ENCODE data around the gene SORCS2.

Gene SORCS2

DNA sequence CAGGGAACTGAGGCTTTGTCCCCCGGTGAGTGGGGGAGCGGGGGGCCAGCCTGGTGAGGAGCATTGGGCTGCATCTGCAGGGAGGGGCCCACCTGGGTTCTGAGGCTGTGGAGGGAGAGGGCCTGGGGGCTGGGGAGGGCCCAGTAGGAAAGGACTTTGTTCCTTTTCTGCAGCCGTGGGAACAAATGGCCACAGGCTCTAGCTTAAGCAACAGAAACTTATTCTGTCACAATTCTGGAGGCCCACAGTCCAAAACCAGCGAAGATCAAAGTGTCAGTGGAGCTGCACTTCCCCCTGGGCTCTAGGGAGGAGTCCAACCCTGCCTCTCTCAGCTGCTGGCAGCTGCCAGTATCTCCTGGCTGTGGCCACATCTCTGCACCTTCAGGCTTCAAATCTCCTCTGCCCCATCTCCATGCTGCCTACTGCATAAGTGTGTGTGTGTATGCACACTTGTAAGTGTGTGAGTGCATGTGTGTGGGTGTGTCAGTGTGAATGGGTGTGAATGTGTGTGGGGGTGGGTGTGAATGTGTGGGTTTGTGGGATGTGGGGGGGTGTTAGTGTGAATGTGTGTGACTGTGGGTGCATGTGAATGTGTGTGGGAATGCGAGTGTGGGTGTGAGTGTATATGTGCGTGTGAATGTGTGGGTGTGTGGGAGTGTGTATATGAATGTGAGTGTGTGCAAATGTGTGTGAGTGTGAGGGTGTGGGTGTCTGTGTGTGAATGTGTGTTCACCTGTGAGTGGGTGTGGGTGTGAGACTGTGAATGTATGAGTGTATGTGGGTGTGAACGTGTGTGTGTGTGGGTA lies 446.8 kb downstream of the SORCS2 start:
- ChIA-PET CTCF (no interaction called here), POLR2A (no interaction called here)
- Histone ChIP-seq H3K27me3 (replicated peaks in 2 of 5; ENCODE audit: control insufficient read depth in 4 of 5, insufficient read depth in 5 of 5, low read length in 4 of 5) (peaks cover 0 to 30% (median 3%) of the 10 kb centered on the region in 5 experiments), H3K4me3 (ENCODE audit: control insufficient read depth in 1 of 7, extremely low read depth in 1 of 7, insufficient read depth in 4 of 7, low read depth in 2 of 7, low read length in 6 of 7) (no peak overlapping the region), H3K4me1 (ENCODE audit: control extremely low read depth in 1 of 4, control insufficient read depth in 4 of 4, insufficient read depth in 4 of 4, low read length in 3 of 4) (peaks cover 0 to 5% (median 1%) of the 10 kb centered on the region in 4 experiments), H3K9me3 (ENCODE audit: control extremely low read depth in 1 of 5, control insufficient read depth in 4 of 5, insufficient read depth in 2 of 5, low read depth in 1 of 5, low read length in 4 of 5) (peaks cover 0 to 6% (median 2%) of the 10 kb centered on the region in 5 experiments), H3K36me3 (ENCODE audit: control insufficient read depth in 4 of 4, insufficient read depth in 4 of 4, low read length in 3 of 4) (no peaks in the 10 kb centered on the region), H3K27ac (ENCODE audit: insufficient read depth in 1 of 2, low read depth in 1 of 2, low read length in 2 of 2, poor library complexity in 1 of 2, severe bottlenecking in 2 of 2) (no peak overlapping the region)
- 83% methylated on average over 7 of the region's 7 CpGs for WGBS (ENCODE audit: insufficient coverage)
- DNase-seq, result peak in 1 of 3 donors; percentile 21

DNA sequence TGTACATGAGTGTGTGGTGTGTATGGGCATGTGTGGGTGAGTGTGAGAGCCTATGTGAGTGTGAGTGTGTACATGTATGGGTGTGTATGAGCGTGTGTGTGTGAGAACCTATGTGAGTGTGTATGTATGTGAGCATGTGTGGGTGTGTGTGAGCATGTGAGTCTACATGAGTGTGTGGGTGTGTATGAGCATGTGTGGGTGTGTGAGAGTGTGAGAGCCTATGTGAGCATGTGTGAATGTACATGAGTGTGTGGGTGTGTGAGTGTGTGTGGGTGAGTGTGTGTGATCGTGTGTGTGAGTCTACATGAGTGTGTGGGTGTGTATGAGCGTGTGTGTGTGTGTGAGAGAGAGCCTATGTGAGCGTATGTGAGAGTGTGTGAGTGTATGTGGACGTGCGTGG lies 447.8 kb downstream of the SORCS2 start:
- Histone ChIP-seq H3K4me1 (ENCODE audit: control extremely low read depth in 1 of 4, control insufficient read depth in 4 of 4, insufficient read depth in 4 of 4, low read length in 3 of 4) (peaks cover 0 to 2% (median under 1%) of the 10 kb centered on the region in 4 experiments), H3K27me3 (replicated peaks in 2 of 5; ENCODE audit: control insufficient read depth in 4 of 5, insufficient read depth in 5 of 5, low read length in 4 of 5) (peaks cover 0 to 29% (median 0%) of the 10 kb centered on the region in 5 experiments), H3K4me3 (ENCODE audit: control insufficient read depth in 1 of 7, extremely low read depth in 1 of 7, insufficient read depth in 4 of 7, low read depth in 2 of 7, low read length in 6 of 7) (no peak overlapping the region), H3K9me3 (ENCODE audit: control extremely low read depth in 1 of 5, control insufficient read depth in 4 of 5, insufficient read depth in 2 of 5, low read depth in 1 of 5, low read length in 4 of 5) (peaks cover 0 to 11% (median 8%) of the 10 kb centered on the region in 5 experiments), H3K36me3 (ENCODE audit: control insufficient read depth in 4 of 4, insufficient read depth in 4 of 4, low read length in 3 of 4) (no peaks in the 10 kb centered on the region), H3K27ac (ENCODE audit: insufficient read depth in 1 of 2, low read depth in 1 of 2, low read length in 2 of 2, poor library complexity in 1 of 2, severe bottlenecking in 2 of 2) (no peak overlapping the region)
- ChIA-PET POLR2A (no interaction called here), CTCF (no interaction called here)
- DNase-seq, result no peak
- WGBS (ENCODE audit: insufficient coverage), result 96% methylated on average over 6 of the region's 6 CpGs

DNA sequence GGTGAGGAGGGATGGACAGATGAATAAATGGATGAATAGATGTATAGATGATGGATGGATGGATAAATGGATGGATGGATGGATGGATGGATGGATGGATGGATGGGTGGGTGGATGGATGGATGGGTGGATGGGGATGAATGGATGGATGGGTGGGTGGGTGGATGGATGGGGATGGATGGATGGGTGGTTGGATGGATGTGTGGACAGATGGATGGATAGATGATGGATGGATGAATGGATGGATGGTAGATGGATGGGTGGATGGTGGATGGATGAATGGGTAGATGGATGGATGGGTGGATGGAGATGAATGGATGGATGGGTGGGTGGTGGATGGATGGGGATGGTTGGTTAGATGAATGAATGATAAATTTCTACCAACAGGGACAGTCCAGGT lies 449.4 kb downstream of the SORCS2 start:
- DNase-seq, result no peak
- peaks cover 0 to 22% (median 11%) of the 10 kb centered on the region in 5 experiments for H3K9me3 ChIP-seq (ENCODE audit: control extremely low read depth in 1 of 5, control insufficient read depth in 4 of 5, insufficient read depth in 2 of 5, low read depth in 1 of 5, low read length in 4 of 5)
- ChIA-PET POLR2A (no interaction called here), CTCF (no interaction called here)
- peaks cover 0 to 2% (median 1%) of the 10 kb centered on the region in 4 experiments for H3K4me1 ChIP-seq (ENCODE audit: control extremely low read depth in 1 of 4, control insufficient read depth in 4 of 4, insufficient read depth in 4 of 4, low read length in 3 of 4)
- no peak overlapping the region for H3K4me3 ChIP-seq (ENCODE audit: control insufficient read depth in 1 of 7, extremely low read depth in 1 of 7, insufficient read depth in 4 of 7, low read depth in 2 of 7, low read length in 6 of 7)
- H3K36me3 ChIP-seq (ENCODE audit: control insufficient read depth in 4 of 4, insufficient read depth in 4 of 4, low read length in 3 of 4), result no peaks in the 10 kb centered on the region
- peaks cover 0 to 20% (median 0%) of the 10 kb centered on the region in 5 experiments for H3K27me3 ChIP-seq (replicated peaks in 2 of 5; ENCODE audit: control insufficient read depth in 4 of 5, insufficient read depth in 5 of 5, low read length in 4 of 5)
- no peak overlapping the region for H3K27ac ChIP-seq (ENCODE audit: insufficient read depth in 1 of 2, low read depth in 1 of 2, low read length in 2 of 2, poor library complexity in 1 of 2, severe bottlenecking in 2 of 2)

DNA sequence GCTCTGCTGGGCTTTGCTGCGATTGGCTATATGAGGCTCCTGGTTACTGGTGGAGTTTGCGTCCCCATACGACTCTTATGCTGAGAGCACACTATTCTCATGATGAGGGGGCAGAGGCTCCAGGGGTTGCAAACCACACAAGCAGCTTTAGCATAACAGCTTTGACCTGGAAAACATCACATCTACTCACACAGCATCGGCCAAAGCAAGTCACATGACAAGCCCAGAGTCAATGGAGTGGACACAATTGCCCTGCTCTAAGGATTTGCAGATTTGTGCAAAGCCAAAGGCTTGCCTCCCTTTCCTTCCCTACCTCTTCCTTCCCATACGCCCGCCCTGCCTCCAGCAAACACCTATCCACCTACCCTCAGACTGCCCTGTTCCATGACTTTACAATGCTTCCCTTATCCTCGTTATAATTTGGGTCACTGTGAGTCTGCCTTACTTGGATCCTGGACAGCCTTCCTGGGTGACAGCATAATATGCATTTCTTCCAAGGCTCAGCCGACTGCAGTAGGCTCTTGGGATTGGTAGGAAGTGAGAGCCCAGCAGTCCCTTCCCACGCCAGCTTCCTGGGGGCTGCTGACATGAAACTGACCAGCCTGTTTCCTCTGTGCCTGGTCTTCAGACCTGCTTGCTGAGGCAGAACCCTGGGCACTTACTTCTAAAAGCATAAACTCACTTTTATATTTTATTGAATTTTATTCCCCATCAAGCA lies 450.6 kb downstream of the SORCS2 start:
- no peak for DNase-seq
- Histone ChIP-seq H3K27me3 (replicated peaks in 2 of 5; ENCODE audit: control insufficient read depth in 4 of 5, insufficient read depth in 5 of 5, low read length in 4 of 5) (peaks cover 0 to 21% (median 0%) of the 10 kb centered on the region in 5 experiments), H3K4me1 (ENCODE audit: control extremely low read depth in 1 of 4, control insufficient read depth in 4 of 4, insufficient read depth in 4 of 4, low read length in 3 of 4) (peaks cover 0 to 6% (median 4%) of the 10 kb centered on the region in 4 experiments), H3K36me3 (ENCODE audit: control insufficient read depth in 4 of 4, insufficient read depth in 4 of 4, low read length in 3 of 4) (no peaks in the 10 kb centered on the region), H3K4me3 (ENCODE audit: control insufficient read depth in 1 of 7, extremely low read depth in 1 of 7, insufficient read depth in 4 of 7, low read depth in 2 of 7, low read length in 6 of 7) (no peak overlapping the region), H3K27ac (ENCODE audit: insufficient read depth in 1 of 2, low read depth in 1 of 2, low read length in 2 of 2, poor library complexity in 1 of 2, severe bottlenecking in 2 of 2) (no peak overlapping the region), H3K9me3 (ENCODE audit: control extremely low read depth in 1 of 5, control insufficient read depth in 4 of 5, insufficient read depth in 2 of 5, low read depth in 1 of 5, low read length in 4 of 5) (peaks cover 0 to 28% (median 13%) of the 10 kb centered on the region in 5 experiments)
- POLR2A ChIA-PET, result no interaction called here
- CTCF ChIA-PET, result interaction anchor here (0.5 kb wide), 1 partner anchor 42 kb away, joined by 3 read pairs; no protein-coding TSS in a partner anchor
- 67% methylated on average over 9 of the region's 9 CpGs for WGBS (ENCODE audit: insufficient coverage)

- DNase-seq, result no peak
- Histone ChIP-seq H3K36me3 (ENCODE audit: control insufficient read depth in 4 of 4, insufficient read depth in 4 of 4, low read length in 3 of 4) (no peaks in the 10 kb centered on the region), H3K27me3 (replicated peaks in 2 of 5; ENCODE audit: control insufficient read depth in 4 of 5, insufficient read depth in 5 of 5, low read length in 4 of 5) (peaks cover 0 to 21% (median 0%) of the 10 kb centered on the region in 5 experiments), H3K4me3 (ENCODE audit: control insufficient read depth in 1 of 7, extremely low read depth in 1 of 7, insufficient read depth in 4 of 7, low read depth in 2 of 7, low read length in 6 of 7) (no peak overlapping the region), H3K9me3 (ENCODE audit: control extremely low read depth in 1 of 5, control insufficient read depth in 4 of 5, insufficient read depth in 2 of 5, low read depth in 1 of 5, low read length in 4 of 5) (peaks cover 0 to 39% (median 13%) of the 10 kb centered on the region in 5 experiments), H3K4me1 (ENCODE audit: control extremely low read depth in 1 of 4, control insufficient read depth in 4 of 4, insufficient read depth in 4 of 4, low read length in 3 of 4) (peaks cover 0 to 27% (median 24%) of the 10 kb centered on the region in 4 experiments), H3K27ac (ENCODE audit: insufficient read depth in 1 of 2, low read depth in 1 of 2, low read length in 2 of 2, poor library complexity in 1 of 2, severe bottlenecking in 2 of 2) (no peak overlapping the region)
- WGBS (ENCODE audit: insufficient coverage), result 100% methylated on average over 1 of the region's 1 CpG
- ChIA-PET CTCF (no interaction called here), POLR2A (no interaction called here)
These were observed 452.8 kb downstream of the SORCS2 start for GRCh38 chr4:7645158-7645557.

- H3K4me3 ChIP-seq (ENCODE audit: control insufficient read depth in 1 of 7, extremely low read depth in 1 of 7, insufficient read depth in 4 of 7, low read depth in 2 of 7, low read length in 6 of 7), result no peak overlapping the region
- WGBS (ENCODE audit: insufficient coverage), result 89% methylated on average over 21 of the region's 23 CpGs
- H3K4me1 ChIP-seq (ENCODE audit: control extremely low read depth in 1 of 4, control insufficient read depth in 4 of 4, insufficient read depth in 4 of 4, low read length in 3 of 4), result peaks cover 0 to 32% (median 30%) of the 10 kb centered on the region in 4 experiments
- peaks cover 0 to 39% (median 13%) of the 10 kb centered on the region in 5 experiments for H3K9me3 ChIP-seq (ENCODE audit: control extremely low read depth in 1 of 5, control insufficient read depth in 4 of 5, insufficient read depth in 2 of 5, low read depth in 1 of 5, low read length in 4 of 5)
- H3K27me3 ChIP-seq (replicated peaks in 2 of 5; ENCODE audit: control insufficient read depth in 4 of 5, insufficient read depth in 5 of 5, low read length in 4 of 5), result peaks cover 0 to 21% (median 0%) of the 10 kb centered on the region in 5 experiments
- H3K27ac ChIP-seq (ENCODE audit: insufficient read depth in 1 of 2, low read depth in 1 of 2, low read length in 2 of 2, poor library complexity in 1 of 2, severe bottlenecking in 2 of 2), result no peak overlapping the region
- no peak for DNase-seq
- ChIA-PET POLR2A (no interaction called here), CTCF (no interaction called here)
- H3K36me3 ChIP-seq (ENCODE audit: control insufficient read depth in 4 of 4, insufficient read depth in 4 of 4, low read length in 3 of 4), result no peaks in the 10 kb centered on the region
These were observed 453.6 kb downstream of the SORCS2 start for GRCh38 chr4:7645956-7646355.

All from common myeloid progenitor, CD34-positive (primary cell).